ENCODE data around the gene PICALM. TPM values are rescaled to one million over a fixed set of nuclear protein-coding genes. Genes with fewer than 3 reads are reported as not detected.

The PICALM gene
- total RNA-seq, 3 donors from 2014 or later = 96.2 to 105 (median 97.6) TPM

DNA sequence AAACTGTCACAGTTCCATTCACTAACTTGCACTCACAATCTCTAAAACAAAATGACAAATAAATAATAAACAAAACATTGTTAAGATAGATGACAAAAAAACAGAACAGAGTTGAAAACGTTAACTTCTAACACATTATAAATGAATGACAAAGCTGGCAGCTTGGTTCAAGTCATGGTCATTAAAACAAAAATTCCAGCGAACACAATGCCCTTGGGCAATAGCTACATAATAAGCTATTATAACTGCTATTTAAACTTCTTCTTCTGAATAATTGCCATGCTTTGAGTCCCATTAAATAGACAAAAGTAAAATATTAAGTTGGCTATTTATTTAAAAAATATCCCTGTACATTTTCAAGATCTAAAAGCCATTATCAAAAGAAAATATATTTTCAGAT lies 54.7 kb downstream of the PICALM start:
- ATAC-seq = no peak
- peaks cover 15% of the 10 kb centered on the region for H3K4me1 Mint-ChIP-seq (ENCODE audit: low read depth)
- H3K27me3 Mint-ChIP-seq (ENCODE audit: low read depth) = no peaks in the 10 kb centered on the region
- DNase-seq = no peak
- H3K36me3 Mint-ChIP-seq (ENCODE audit: insufficient read depth) = peaks cover 34% of the 10 kb centered on the region
- H3K4me3 Mint-ChIP-seq = no peak overlapping the region
- no peaks in the 10 kb centered on the region for H3K9me3 Mint-ChIP-seq

DNA sequence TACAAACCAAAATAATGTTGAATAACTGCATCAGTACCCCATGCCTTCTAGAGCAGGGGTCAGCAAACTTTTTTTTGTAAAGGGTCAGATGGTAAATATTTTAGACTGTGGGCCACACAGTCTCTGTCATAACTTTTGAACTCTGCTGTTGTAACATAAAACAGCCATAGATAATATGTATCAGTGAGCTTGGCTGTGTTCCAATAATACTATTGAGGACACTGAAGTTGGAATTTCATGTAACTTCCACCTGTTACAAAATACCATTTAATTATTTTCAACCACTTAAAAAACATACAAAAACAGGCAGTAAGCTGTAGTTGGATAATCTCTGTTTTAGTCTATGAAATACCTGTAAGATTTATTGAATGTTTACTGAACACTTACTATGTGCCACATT lies 55.2 kb downstream of the PICALM start:
- Mint-ChIP-seq H3K9me3 (no peaks in the 10 kb centered on the region), H3K27me3 (ENCODE audit: low read depth) (no peaks in the 10 kb centered on the region), H3K4me1 (ENCODE audit: low read depth) (peaks cover 15% of the 10 kb centered on the region), H3K36me3 (ENCODE audit: insufficient read depth) (peaks cover 35% of the 10 kb centered on the region), H3K4me3 (no peak overlapping the region)
- DNase-seq (no peak), ATAC-seq (no peak)

DNA sequence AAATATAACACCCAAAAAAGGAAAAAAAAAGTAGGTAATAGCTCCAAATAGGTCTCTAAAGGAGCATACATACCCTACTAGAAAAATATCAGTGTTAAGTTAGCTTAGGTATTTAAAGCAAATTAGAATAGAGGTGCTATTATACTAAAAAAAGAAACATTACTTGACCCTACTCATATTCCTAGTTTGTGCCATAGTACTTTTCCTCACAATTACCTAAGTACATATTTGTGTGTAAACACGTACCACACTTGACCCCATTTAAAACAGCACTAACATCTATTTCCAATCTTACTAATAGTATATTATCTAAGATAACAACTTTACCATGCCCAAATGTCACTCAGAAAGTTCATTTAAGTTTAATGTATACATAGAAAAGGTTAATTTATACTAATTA lies 57.7 kb downstream of the PICALM start:
- DNase-seq = no peak
- H3K36me3 Mint-ChIP-seq (ENCODE audit: insufficient read depth) = peaks cover 40% of the 10 kb centered on the region
- H3K9me3 Mint-ChIP-seq = no peaks in the 10 kb centered on the region
- ATAC-seq = no peak
- H3K4me3 Mint-ChIP-seq = no peak overlapping the region
- no peaks in the 10 kb centered on the region for H3K27me3 Mint-ChIP-seq (ENCODE audit: low read depth)
- H3K4me1 Mint-ChIP-seq (ENCODE audit: low read depth) = peaks cover 15% of the 10 kb centered on the region

DNA sequence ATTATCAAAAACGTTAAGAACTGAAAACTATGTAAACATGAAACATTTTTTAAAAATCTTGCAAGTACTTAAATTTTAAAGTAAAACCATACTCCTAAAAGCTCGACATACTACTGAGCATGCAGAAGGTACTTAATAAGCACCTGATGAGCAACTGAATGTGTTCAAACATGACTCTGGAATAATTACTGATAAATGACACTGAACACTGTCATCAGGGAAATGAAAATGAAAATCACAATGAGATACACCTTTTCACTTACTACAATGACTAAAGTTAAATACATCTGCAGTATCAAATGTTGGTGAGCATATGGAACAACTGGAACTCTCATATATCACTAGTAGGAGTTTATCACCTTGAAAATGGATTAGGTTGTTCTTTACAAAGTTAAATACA lies 65.2 kb downstream of the PICALM start:
- ATAC-seq (no peak), DNase-seq (no peak)
- peaks cover 47% of the 10 kb centered on the region for H3K36me3 Mint-ChIP-seq (ENCODE audit: insufficient read depth)
- H3K4me3 Mint-ChIP-seq = no peak overlapping the region
- H3K27me3 Mint-ChIP-seq (ENCODE audit: low read depth) = no peaks in the 10 kb centered on the region
- no peaks in the 10 kb centered on the region for H3K9me3 Mint-ChIP-seq
- peaks cover 5% of the 10 kb centered on the region for H3K4me1 Mint-ChIP-seq (ENCODE audit: low read depth)

DNA sequence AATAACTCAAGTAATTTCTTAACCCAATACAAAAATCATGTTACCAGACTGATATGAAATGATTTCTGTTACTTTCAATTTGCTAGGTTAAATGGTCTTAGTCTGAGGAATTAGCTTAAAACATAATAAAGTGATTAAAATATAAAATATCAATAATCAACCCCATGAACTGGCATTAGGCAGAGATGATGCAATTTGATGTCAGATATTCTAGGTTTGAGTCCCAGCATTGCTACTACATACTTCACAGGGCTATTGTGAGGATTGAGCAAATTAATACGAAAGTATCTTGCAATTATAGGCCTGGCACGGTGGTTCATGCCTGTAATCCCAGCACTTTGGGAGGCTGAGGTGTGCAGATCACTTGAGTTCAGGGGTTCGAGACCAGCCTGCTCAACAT lies 66.5 kb downstream of the PICALM start:
- DNase-seq (no peak), ATAC-seq (no peak)
- no peaks in the 10 kb centered on the region for H3K4me1 Mint-ChIP-seq (ENCODE audit: low read depth)
- H3K4me3 Mint-ChIP-seq = no peak overlapping the region
- no peaks in the 10 kb centered on the region for H3K9me3 Mint-ChIP-seq
- peaks cover 39% of the 10 kb centered on the region for H3K36me3 Mint-ChIP-seq (ENCODE audit: insufficient read depth)
- H3K27me3 Mint-ChIP-seq (ENCODE audit: low read depth) = no peaks in the 10 kb centered on the region

DNA sequence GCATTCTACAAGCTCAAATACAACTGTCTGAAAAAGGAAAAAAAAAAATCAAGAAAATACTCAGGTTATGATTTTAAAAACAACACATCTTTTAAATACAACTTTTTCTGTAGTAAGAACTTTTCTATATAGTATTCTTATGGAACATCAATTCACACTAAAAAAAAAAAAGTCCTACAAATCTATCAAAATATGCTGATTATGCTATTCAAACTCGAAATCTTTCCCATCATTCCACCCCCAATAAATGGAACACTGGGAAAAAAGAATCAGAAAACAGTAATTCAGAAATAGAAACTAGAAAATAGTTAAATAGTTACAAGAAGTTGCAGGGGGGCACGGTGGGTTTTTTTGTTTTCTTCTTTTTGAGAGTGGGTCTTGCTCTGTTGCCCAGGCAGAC lies 77.4 kb downstream of the PICALM start:
- ATAC-seq = no peak
- Mint-ChIP-seq H3K4me3 (no peak overlapping the region), H3K27me3 (ENCODE audit: low read depth) (no peaks in the 10 kb centered on the region), H3K36me3 (ENCODE audit: insufficient read depth) (peaks cover 18% of the 10 kb centered on the region), H3K9me3 (no peaks in the 10 kb centered on the region), H3K4me1 (ENCODE audit: low read depth) (peaks cover 16% of the 10 kb centered on the region)
- DNase-seq = no peak

DNA sequence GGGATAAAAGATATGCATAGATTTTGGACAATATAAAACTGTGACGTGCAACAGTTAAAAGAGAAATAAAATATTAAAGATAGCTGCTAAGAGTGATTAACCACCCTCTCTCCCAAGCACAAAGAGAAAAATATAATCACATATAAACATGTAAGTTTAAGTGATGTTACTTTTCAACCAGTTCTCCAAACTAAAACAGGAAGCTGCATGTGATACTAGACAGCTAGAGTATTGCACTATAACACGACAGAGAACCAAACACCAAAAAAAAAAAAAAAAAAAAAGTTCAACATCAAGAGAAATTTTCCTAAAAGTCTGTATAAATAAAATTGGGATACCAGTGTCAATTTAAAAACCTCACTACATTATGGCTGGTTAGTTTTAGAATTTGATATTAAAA lies 79.1 kb downstream of the PICALM start:
- Mint-ChIP-seq H3K9me3 (no peaks in the 10 kb centered on the region), H3K27me3 (ENCODE audit: low read depth) (no peaks in the 10 kb centered on the region), H3K4me1 (ENCODE audit: low read depth) (peaks cover 16% of the 10 kb centered on the region), H3K4me3 (no peak overlapping the region), H3K36me3 (ENCODE audit: insufficient read depth) (peaks cover 18% of the 10 kb centered on the region)
- ATAC-seq = no peak
- DNase-seq = no peak

DNA sequence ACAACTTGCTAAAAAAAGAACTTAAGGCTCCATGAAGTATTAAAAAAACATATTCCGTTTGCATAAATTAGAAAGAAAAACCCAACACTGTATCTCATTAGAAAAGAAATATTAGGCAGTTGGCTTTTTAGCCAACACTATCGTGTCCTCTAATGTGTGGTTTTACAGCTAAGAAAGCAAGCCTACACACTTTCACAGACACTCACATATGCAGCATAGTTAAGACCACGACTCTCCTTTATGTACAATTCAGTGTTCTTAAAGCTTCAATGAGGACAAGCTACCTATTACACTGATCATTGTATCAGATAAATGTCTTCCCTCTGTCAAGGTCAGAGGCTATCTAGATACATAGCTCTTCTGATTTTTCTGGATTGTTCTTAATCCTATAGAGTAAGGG lies 80.1 kb downstream of the PICALM start:
- peaks cover 20% of the 10 kb centered on the region for H3K36me3 Mint-ChIP-seq (ENCODE audit: insufficient read depth)
- no peak overlapping the region for H3K4me3 Mint-ChIP-seq
- ATAC-seq = peak in 1 of 2 donors; percentile 38
- no peaks in the 10 kb centered on the region for H3K9me3 Mint-ChIP-seq
- no peak for DNase-seq
- H3K4me1 Mint-ChIP-seq (ENCODE audit: low read depth) = peaks cover 18% of the 10 kb centered on the region
- no peaks in the 10 kb centered on the region for H3K27me3 Mint-ChIP-seq (ENCODE audit: low read depth)

DNA sequence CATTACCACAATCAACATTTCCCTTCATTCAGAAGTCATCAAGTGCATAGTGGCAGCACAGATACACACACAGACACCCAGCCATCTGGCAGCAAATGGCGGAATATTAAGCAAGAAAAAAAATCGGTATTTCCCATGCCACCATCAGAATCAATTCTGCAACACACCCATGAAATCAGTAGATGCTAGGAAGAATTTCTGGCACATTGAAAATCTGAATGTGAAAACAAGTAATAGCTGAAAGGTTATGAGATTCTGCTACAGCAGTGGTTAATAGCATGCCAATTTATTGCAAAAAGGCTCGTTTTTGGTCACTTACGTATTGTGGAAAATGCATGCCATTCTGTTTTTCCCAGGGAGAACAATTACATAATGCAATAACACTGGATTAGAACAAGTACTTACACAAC lies 91.1 kb downstream of the PICALM start:
- Mint-ChIP-seq H3K27me3 (ENCODE audit: low read depth) (no peaks in the 10 kb centered on the region), H3K4me3 (no peak overlapping the region), H3K9me3 (no peaks in the 10 kb centered on the region), H3K4me1 (ENCODE audit: low read depth) (peaks cover 6% of the 10 kb centered on the region), H3K36me3 (ENCODE audit: insufficient read depth) (peaks cover 34% of the 10 kb centered on the region)
- ATAC-seq = no peak
- no peak for DNase-seq

DNA sequence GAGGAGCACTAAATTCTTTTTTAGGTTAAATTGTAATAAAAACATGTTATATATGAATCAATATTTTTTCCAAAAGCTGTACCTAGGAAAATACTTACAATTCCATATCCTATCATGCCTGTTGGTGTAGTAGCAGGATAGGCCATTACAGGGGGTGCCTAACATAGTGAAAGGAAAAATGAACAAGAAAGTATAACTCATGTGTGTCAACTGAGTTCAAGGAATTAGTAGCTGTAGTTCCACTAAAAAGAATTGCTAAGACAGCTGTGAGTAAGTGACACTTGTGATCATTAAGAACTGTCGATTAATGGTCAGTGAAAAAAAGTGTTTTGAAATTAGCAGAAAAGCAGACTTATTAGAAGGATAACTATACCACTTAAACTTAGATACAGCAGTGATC lies 92.4 kb downstream of the PICALM start:
- H3K4me3 Mint-ChIP-seq = no peak overlapping the region
- no peaks in the 10 kb centered on the region for H3K27me3 Mint-ChIP-seq (ENCODE audit: low read depth)
- ATAC-seq (no peak), DNase-seq (no peak)
- peaks cover 6% of the 10 kb centered on the region for H3K4me1 Mint-ChIP-seq (ENCODE audit: low read depth)
- H3K36me3 Mint-ChIP-seq (ENCODE audit: insufficient read depth) = peaks cover 29% of the 10 kb centered on the region
- H3K9me3 Mint-ChIP-seq = no peaks in the 10 kb centered on the region

DNA sequence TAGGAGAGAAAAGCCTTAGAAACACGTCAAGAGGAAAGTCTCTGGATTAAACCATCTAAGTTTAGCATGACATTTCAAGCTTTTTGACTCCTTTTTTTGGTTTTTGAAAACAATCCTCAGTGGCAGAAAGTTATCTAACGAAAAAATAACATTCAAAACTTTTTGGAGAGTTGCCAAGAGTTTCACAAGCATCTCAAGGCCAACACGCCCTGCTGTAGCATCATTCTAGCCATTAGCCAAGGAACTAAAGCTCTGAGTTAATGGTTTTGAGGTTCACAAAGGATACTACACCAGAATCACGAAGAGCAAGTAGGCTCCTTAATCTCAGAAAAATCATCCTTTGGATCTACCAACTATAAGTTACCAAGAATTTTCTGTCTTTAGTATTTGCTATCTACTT lies 94.8 kb downstream of the PICALM start:
- DNase-seq = no peak
- peaks cover 41% of the 10 kb centered on the region for H3K36me3 Mint-ChIP-seq (ENCODE audit: insufficient read depth)
- no peaks in the 10 kb centered on the region for H3K9me3 Mint-ChIP-seq
- ATAC-seq = no peak
- H3K4me1 Mint-ChIP-seq (ENCODE audit: low read depth) = peaks cover 11% of the 10 kb centered on the region
- no peak overlapping the region for H3K4me3 Mint-ChIP-seq
- H3K27me3 Mint-ChIP-seq (ENCODE audit: low read depth) = no peaks in the 10 kb centered on the region

DNA sequence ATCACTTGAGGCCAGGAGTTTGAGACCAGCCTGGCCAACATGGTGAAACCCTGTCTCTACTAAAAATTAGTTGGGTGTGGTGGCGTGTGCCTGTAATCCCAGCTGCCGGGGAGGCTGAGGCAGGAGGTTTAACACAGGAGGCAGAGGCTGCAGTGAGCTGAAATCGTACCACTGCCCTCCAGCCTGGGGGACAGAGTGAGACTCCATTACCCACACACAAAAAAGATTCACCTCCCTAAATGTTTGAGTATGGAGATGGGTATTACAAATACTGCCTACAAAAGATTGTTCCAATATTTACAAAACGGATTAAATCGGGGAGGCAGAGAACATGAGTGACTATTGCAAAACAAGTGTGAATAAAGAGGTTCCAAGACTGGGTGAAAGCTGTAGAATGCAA lies 98.3 kb downstream of the PICALM start:
- ATAC-seq (no peak), DNase-seq (no peak)
- Mint-ChIP-seq H3K27me3 (ENCODE audit: low read depth) (no peaks in the 10 kb centered on the region), H3K4me3 (no peak overlapping the region), H3K36me3 (ENCODE audit: insufficient read depth) (peaks cover 43% of the 10 kb centered on the region), H3K4me1 (ENCODE audit: low read depth) (peaks cover 17% of the 10 kb centered on the region), H3K9me3 (no peaks in the 10 kb centered on the region)

DNA sequence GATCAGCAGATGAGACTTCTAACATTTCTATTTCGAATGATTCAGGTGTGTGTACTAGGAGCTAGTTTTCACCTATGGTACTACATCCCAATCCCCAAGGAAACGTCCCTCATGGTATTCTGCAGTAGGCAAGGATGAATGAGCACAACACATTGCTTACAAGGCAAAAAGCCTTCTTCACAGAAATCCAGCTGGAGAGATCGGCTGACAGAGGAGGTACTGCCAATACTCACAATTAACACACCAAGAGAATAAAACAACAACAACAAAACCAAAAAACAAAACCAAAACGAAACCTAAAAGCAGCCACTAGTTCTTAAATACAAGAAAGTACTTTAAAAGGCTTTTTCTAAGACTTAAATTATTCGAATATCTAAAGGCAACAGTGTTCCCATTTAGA lies 101.4 kb downstream of the PICALM start:
- Mint-ChIP-seq H3K4me1 (ENCODE audit: low read depth) (peaks cover 16% of the 10 kb centered on the region), H3K27me3 (ENCODE audit: low read depth) (no peaks in the 10 kb centered on the region), H3K4me3 (no peak overlapping the region), H3K9me3 (no peaks in the 10 kb centered on the region), H3K36me3 (ENCODE audit: insufficient read depth) (peaks cover 51% of the 10 kb centered on the region)
- no peak for DNase-seq
- no peak for ATAC-seq

DNA sequence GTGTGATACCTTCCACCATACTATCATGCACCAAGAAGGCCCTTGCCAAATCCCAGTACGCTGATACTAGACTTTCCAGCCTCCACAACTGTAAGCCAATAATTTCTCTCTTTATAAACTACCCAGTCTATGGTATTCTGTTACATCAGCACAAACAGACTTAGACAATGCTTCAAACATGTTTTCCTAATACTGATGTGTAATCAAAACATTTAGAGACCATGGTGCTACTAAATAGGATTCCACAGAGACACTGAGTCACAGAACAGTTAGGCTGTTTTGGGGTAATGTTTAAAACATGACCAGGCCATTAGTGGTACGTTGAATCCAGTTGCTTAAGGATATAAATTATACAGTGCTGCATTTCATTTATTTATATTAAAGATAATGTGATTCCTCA lies 103.7 kb downstream of the PICALM start:
- no peak overlapping the region for H3K4me3 Mint-ChIP-seq
- H3K36me3 Mint-ChIP-seq (ENCODE audit: insufficient read depth) = peaks cover 58% of the 10 kb centered on the region
- no peaks in the 10 kb centered on the region for H3K9me3 Mint-ChIP-seq
- peaks cover 20% of the 10 kb centered on the region for H3K4me1 Mint-ChIP-seq (ENCODE audit: low read depth)
- DNase-seq (no peak), ATAC-seq (no peak)
- H3K27me3 Mint-ChIP-seq (ENCODE audit: low read depth) = no peaks in the 10 kb centered on the region

DNA sequence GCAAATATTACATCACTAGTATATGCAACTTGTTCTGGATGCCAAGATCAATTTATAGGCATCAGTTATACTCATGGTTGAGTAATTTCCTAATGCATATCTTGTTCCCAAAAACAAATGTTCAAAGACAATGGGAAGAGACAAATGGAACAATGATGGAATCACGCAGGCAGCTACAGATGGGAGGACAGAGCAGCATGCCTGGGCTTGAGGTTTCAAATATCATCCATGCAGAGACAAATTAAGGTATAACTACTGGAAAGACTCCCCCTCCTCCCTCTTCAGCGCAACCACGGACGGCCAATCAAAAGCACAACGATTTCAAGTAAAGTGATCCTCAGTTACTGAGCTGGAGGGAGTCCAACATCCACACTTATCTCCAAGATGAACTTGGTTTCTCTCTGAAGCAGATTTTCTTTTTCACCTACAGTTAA lies 106.9 kb downstream of the PICALM start:
- Mint-ChIP-seq H3K27me3 (ENCODE audit: low read depth) (no peaks in the 10 kb centered on the region), H3K36me3 (ENCODE audit: insufficient read depth) (peaks cover 60% of the 10 kb centered on the region), H3K9me3 (no peaks in the 10 kb centered on the region), H3K4me1 (ENCODE audit: low read depth) (peaks cover 8% of the 10 kb centered on the region), H3K4me3 (no peak overlapping the region)
- DNase-seq (no peak), ATAC-seq (no peak)

DNA sequence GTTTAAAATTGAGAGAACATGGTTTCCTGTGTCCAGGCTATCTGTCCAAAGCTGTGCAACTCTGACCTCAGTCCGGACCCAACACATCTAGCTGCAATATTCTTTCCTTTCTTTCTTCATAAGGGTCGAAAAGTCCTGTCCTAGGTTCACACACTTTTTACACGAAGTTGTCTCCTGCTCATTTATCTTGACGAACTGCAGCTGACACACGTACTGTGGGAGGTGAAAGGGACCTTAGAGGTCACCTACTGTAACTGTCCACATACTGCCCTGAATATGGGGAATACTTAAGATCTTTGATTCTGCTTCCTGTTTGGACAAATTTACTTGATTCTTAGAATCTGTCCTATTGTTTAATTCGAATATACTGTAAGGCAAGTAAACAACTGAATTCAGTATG lies 107.8 kb downstream of the PICALM start:
- no peaks in the 10 kb centered on the region for H3K27me3 Mint-ChIP-seq (ENCODE audit: low read depth)
- H3K4me3 Mint-ChIP-seq = no peak overlapping the region
- ATAC-seq (no peak), DNase-seq (no peak)
- H3K9me3 Mint-ChIP-seq = no peaks in the 10 kb centered on the region
- H3K4me1 Mint-ChIP-seq (ENCODE audit: low read depth) = peaks cover 8% of the 10 kb centered on the region
- H3K36me3 Mint-ChIP-seq (ENCODE audit: insufficient read depth) = peaks cover 68% of the 10 kb centered on the region
